Measurements from ENCODE around the gene DYNLT2B. TPM values are rescaled to one million over a fixed set of nuclear protein-coding genes. Genes with fewer than 3 reads are reported as not detected.

The DYNLT2B gene
- total RNA-seq (2022; extraction: Qiagen RNA extraction): 21.7 to 25.7 TPM (median 22.7 TPM) in 5 replicates

GRCh38 chr3:196317687-196318467 lies at the start of gene DYNLT2B:
DYNLT2B (minus strand) TSS chr3:196318240; CDS start chr3:196318152, 88 bp downstream.

GRCh38 chr3:196287440-196288140 lies 30.4 kb downstream of the DYNLT2B start, which contains the start of gene PCYT1A:
PCYT1A (minus strand) TSS chr3:196287726; CDS start chr3:196270531, 17,195 bp downstream.

Other genes with a start within 250 kb of the DYNLT2B start
- 82.1 to 111 TPM (median 93.7 TPM) in 5 replicates for gene TFRC, start 236.2 kb downstream of the DYNLT2B start, total RNA-seq (2022; extraction: Qiagen RNA extraction)
- 0.17 to 0.21 TPM (median 0.19 TPM) in 3 of 5 replicates, not detected in the others for gene ZDHHC19, start 106.8 kb downstream of the DYNLT2B start, total RNA-seq (2022; extraction: Qiagen RNA extraction)
- gene SLC51A, start 101.7 kb downstream of the DYNLT2B start, total RNA-seq (2022; extraction: Qiagen RNA extraction): not detected in 5 replicates
- 30.6 to 39.2 TPM (median 38.3 TPM) in 5 replicates for gene PCYT1A, start 30.5 kb downstream of the DYNLT2B start, total RNA-seq (2022; extraction: Qiagen RNA extraction)
- gene TM4SF19, start 20.1 kb upstream of the DYNLT2B start, total RNA-seq (2022; extraction: Qiagen RNA extraction): 7.0 to 8.6 TPM (median 7.8 TPM) in 5 replicates
- gene UBXN7, start 114.2 kb upstream of the DYNLT2B start, total RNA-seq (2022; extraction: Qiagen RNA extraction): 6.6 to 12.4 TPM (median 11.5 TPM) in 5 replicates
- 3.7 to 5.0 TPM (median 4.6 TPM) in 5 replicates for gene RNF168, start 185.5 kb upstream of the DYNLT2B start, total RNA-seq (2022; extraction: Qiagen RNA extraction)
- not detected in 5 replicates for gene SMCO1, start 197.1 kb upstream of the DYNLT2B start, total RNA-seq (2022; extraction: Qiagen RNA extraction)

Data from A549 treated with dexamethasone at 1 μM for 4 hours (cell line).